Breast epithelium (tissue), 3 donors: ENCODE data around the gene KLHL29.

Experiments
- POLR2A ChIP-seq: fragments of 450-650 bp; IDR thresholded peaks from one replicate; pipeline ENCODE4 v1.6.1; 2016; ENCODE audit warnings: antibody characterized with exemption, mild to moderate bottlenecking, moderate library complexity
- TF ChIP-seq, protein P1 (sequence below), 3 donors: fragments of 450-650 bp; IDR thresholded peaks; one replicate each; pipeline ENCODE4 v1.5.1; 2016 to 2017; ENCODE audit warnings: antibody characterized with exemption in 3 of 3, mild to moderate bottlenecking in 3 of 3, moderate library complexity in 3 of 3

DNA sequence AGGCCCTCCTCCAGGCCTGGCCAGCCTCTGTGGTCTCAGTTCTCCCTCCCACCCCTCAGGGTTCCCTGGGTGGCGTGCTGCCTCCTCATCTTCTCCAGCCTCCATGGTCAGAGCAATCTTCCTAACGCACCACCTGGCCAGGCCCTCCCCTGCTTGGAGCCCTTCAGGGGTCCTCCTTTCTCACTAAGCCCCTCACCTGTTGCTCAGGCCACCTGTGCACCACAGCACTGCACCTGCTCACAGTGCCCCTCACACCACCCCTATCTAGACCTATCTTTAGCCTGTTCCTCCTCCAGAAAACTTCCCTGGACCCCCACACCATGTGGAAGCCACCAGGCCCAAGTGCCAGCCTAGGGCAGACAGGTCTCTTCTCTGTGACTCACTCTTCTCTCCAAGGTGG lies 274.8 kb downstream of the KLHL29 start:
- TF ChIP-seq, protein P1, sequence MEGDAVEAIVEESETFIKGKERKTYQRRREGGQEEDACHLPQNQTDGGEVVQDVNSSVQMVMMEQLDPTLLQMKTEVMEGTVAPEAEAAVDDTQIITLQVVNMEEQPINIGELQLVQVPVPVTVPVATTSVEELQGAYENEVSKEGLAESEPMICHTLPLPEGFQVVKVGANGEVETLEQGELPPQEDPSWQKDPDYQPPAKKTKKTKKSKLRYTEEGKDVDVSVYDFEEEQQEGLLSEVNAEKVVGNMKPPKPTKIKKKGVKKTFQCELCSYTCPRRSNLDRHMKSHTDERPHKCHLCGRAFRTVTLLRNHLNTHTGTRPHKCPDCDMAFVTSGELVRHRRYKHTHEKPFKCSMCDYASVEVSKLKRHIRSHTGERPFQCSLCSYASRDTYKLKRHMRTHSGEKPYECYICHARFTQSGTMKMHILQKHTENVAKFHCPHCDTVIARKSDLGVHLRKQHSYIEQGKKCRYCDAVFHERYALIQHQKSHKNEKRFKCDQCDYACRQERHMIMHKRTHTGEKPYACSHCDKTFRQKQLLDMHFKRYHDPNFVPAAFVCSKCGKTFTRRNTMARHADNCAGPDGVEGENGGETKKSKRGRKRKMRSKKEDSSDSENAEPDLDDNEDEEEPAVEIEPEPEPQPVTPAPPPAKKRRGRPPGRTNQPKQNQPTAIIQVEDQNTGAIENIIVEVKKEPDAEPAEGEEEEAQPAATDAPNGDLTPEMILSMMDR (IDR thresholded peaks at IDR 0.05): no peak
- TF ChIP-seq POLR2A: no peak
